Neuron (in vitro differentiated cells): ENCODE measurements around the gene ENSA.
"Not testable (repeated sequence)": the region's sequence is repeated elsewhere in the genome, so short reads cannot be mapped to it uniquely, and the experiment has no call there.

Experiments
- H2AFZ ChIP-seq: one replicate; pipeline ENCODE4 v1.6.1; 2013; ENCODE audit warnings: low read depth, mild to moderate bottlenecking, inconsistent platforms, low read length, moderate library complexity
- H3K27me3 ChIP-seq: one replicate; pipeline ENCODE4 v1.6.1; 2013; ENCODE audit warnings: low read length; ENCODE audit not compliant: insufficient read depth
- H3K36me3 ChIP-seq: one replicate; pipeline ENCODE4 v1.6.1; 2013; ENCODE audit warnings: low read length; ENCODE audit not compliant: insufficient read depth
- H3K4me1 ChIP-seq: one replicate; pipeline ENCODE4 v1.6.1; 2013; ENCODE audit warnings: low read length; ENCODE audit not compliant: insufficient read depth
- H3K4me3 ChIP-seq: 2 replicates; pipeline ENCODE4 v1.5.1; 2013; ENCODE audit warnings: mild to moderate bottlenecking, low read length, moderate library complexity
- H3K9me3 ChIP-seq: one replicate; pipeline ENCODE4 v1.6.1; 2013; ENCODE audit warnings: low read length

Gene ENSA

GRCh38 chr1:150575518-150576366 lies 53.7 kb downstream of the ENSA start:
- Histone ChIP-seq H3K27me3 (no peaks in the 10 kb centered on the region), H3K4me3 (peak overlapping the region; percentile 96), H3K9me3 (no peaks in the 10 kb centered on the region), H2AFZ (no peak overlapping the region), H3K4me1 (peaks cover 19% of the 10 kb centered on the region), H3K36me3 (peaks cover 67% of the 10 kb centered on the region)

- Histone ChIP-seq H3K36me3 (peaks cover 67% of the 10 kb centered on the region), H2AFZ (no peak overlapping the region), H3K4me3 (peak overlapping the region; percentile 96), H3K4me1 (peaks cover 21% of the 10 kb centered on the region), H3K9me3 (no peaks in the 10 kb centered on the region), H3K27me3 (no peaks in the 10 kb centered on the region)
Measured at GRCh38 chr1:150575072-150575489, 54.3 kb downstream of the ENSA start.

GRCh38 chr1:150574260-150575071 lies 54.9 kb downstream of the ENSA start:
- no peaks in the 10 kb centered on the region for H3K9me3 ChIP-seq
- peaks cover 27% of the 10 kb centered on the region for H3K4me1 ChIP-seq
- no peak overlapping the region for H2AFZ ChIP-seq
- H3K4me3 ChIP-seq, result peak overlapping the region; percentile 96
- H3K27me3 ChIP-seq, result no peaks in the 10 kb centered on the region
- peaks cover 67% of the 10 kb centered on the region for H3K36me3 ChIP-seq

- H3K9me3 ChIP-seq, H2AFZ ChIP-seq, H3K4me3 ChIP-seq, H3K27me3 ChIP-seq: not testable (repeated sequence)
- H3K4me1 ChIP-seq, result peaks cover 36% of the 10 kb centered on the region
- H3K36me3 ChIP-seq, result peaks cover 64% of the 10 kb centered on the region
Measured at GRCh38 chr1:150573648-150574071, 55.8 kb downstream of the ENSA start.

- Histone ChIP-seq H2AFZ (no peak overlapping the region), H3K27me3 (no peaks in the 10 kb centered on the region), H3K4me1 (peaks cover 40% of the 10 kb centered on the region), H3K9me3 (no peaks in the 10 kb centered on the region), H3K36me3 (peaks cover 58% of the 10 kb centered on the region), H3K4me3 (no peak overlapping the region)
Measured at GRCh38 chr1:150572918-150573647, 56.3 kb downstream of the ENSA start.
